Measurements from ENCODE around the gene MTURN.

The MTURN gene

DNA sequence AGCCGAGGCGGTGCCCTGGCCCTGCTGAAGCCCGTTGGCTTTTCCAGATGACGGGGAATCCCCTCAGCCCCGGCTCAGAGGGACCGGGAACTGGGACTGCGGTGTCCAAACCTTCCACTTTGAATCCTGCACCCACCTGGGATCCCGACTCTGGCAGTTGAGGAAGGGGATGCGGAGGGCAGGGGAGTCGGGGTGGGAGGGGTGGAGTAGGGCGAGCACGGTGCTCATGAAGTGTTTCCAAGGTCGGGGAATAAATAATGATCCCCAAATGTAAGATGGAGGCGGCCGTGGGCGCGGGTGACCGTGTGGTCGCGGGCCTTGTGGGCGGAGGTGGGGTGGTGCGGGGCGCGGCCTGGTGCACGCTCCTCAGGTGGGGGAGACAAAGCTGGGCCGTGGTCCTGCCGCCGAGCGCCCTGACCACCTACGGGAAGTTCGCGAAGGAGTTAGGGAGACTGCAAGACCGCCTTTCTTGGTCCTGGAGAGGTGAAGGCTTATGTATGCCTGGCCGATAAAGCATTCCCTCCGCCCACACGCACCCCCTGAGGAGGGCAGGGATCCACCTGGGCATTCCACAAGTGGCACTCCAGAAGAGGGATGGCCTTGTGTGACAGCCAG is 1.4 kb downstream of the MTURN start:
- DNase-seq (ENCODE audit: low read depth in 2 of 2), result no peak

DNA sequence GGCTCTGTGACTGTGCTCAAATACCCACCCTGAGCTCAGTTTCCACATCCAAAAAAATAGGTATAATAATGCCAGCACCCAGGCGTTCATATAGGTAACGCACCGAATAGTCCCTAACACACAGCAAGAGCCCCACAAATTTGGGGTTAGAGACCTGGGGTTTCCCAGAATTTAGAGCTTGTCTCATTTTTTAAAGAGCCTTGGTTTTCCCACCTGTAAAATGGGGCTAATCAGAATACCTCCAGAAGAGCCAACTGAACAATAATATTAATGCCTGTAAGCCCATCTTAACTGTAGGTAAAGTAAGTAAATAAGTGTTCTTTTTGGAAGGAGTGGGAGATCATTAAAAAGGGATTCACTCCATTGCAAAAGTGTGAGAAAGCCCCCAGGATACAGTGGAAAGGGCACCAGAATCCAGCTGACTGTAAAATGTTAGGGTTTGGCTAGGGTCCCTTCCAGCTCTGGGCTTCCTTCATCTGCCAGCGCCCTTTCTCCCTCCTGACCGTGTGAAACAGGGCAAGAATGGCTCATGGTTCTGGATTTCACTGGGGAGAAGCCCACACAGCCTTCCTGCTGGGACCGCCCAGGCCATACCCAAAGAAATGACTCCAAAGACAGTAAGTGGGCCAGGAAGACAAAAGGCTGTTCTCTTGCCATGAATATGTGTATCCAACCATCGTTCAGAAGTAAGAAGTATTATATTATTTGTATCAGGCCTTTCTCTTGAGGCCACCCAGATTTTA is 2.1 kb downstream of the MTURN start:
- no peak for DNase-seq (ENCODE audit: low read depth in 2 of 2)

DNA sequence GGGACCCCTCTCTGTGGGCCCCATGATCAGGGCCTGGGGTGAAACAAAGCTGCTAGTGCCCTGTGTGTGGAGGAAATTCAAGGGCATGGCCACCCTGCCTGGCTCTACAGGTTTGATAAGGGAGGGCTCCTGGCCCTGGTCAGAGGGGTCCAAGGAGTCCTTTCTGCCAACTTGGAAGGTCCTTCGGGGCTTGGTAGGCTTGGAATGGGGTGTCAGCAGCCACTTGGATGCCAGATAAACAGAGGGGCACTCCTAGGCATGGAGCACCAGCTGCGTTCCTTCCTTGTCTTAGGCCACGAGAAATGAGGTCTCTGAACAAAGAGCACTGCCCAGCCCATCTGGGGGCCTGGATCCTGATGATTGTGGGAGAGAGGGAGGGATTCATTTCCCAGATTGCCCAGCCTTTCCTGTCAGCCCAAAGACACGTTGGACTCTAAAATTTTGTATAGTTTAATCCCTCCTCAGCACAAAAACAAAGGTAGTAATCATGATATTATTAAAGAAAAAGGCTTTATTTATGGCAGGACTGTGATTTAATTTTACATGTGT is 5.1 kb downstream of the MTURN start:
- DNase-seq (ENCODE audit: low read depth in 2 of 2), result no peak

DNA sequence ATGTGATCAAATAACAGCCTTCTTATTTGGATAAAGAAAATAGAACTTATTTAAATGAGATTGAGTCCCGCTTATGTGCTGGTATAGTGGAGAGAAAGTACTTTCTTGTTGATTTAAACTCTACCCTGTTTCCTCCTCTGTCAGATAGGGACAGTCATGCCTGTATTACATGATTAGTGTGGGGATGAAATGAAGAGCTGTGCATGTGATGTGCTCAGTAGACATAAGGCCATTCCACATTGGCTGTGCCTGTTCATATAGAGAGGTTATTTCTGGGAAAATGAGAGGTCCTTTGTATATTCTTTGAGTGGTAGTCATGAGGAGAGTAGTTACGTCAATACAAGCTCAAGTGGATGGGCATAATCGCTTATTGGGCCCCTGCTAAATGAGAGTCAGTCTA is 5.7 kb downstream of the MTURN start:
- DNase-seq (ENCODE audit: low read depth in 2 of 2), result no peak

DNA sequence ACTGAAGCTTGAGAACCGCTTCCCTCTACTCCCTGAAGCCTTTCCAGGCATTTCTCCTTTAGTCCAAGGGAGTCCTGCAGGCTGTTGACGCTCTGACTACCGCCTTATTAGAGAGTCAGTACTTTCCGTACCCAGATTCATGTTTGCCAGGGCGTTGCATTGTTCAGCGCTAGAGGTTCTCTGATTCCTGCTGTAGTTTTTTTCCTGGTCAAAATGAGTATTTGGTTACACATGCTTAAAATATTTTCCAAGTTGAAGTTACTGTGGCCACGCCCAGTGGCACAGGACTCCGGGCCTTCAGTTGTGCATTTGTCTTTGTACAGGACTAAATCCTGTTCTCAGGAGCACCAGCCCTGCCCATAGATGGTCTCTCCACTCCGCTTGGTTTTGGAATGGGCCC is 7.9 kb downstream of the MTURN start:
- DNase-seq (ENCODE audit: low read depth in 2 of 2), result no peak

DNA sequence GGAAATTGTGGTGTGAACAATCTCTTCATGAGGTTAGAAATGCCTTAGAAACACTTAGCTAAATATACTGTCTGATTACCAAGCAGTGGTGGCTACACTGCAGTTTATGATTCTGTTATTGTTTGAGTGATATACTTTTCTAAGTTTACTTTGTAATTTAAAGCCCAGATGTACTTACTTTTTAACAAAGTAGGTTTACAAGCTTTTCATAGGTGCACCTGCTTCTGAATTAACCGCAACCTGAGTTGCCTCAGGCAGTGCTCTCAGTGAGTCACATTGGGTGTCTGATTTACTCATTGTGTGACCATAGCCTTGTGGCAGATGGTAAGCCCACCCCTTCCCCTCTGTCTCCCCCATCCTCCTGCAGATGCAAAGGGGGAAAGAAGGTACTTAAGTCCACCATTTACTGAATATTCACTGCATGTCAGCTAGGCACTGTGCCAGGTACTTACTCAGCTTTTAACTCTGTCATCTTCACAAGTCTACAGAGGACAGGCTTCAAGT is 9.0 kb downstream of the MTURN start:
- no peak for DNase-seq (ENCODE audit: low read depth in 2 of 2)

DNA sequence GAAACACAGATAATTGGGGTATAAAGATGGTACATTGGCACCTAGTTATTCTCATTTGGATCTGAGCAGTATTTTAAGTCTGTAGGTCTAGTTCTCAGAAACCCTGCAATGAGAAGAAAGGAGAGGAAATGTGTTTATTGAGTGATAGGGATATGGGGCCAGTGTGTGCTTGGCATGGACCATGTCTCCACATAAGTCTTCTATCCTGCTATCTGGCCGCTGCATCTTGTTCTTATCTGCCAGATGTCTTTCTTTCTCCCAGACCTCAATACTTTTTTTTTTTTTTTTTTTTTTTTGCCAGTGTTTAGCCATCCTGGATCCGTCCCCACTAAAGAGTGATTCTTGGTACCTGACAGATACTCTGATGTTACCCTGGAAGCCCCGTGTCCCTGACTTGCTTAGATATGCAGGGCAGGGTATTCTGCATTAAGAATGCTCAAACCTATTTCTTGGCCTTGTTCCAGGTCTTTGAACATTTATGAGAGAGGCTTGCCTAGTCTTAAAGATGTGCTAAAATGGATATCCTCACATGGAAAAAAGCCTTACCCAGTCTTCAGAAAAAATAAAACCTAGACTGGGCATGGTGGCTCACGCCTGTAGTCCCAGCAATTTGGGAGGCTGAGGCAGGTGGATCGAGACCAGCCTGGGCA is 10.0 kb downstream of the MTURN start:
- no peak for DNase-seq (ENCODE audit: low read depth in 2 of 2)

DNA sequence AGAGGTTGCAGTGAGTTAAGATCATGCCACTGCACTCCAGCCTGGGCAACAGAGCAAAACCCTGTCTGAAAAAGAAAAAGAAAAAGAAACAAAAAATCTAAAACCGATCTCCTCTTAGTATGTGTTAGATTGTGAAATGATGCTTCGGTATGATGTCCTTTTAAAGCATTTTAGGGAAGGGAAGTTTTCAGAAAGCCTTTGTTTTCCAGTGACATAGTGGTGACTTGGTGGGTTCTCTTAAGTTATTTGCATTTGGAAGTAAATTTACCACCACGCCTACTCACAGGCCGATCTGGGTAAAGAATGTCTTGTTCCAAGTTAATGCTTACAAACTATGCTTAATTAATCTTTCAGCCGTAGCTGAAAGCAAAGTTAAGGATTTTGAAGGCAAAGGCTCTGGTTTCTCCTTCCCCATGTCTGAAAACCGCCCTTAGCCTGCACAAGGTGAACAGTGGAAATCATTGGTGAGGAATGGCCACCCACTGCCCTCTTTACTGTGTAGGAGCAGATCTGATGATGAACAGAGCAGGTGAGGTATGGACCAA is 10.7 kb downstream of the MTURN start:
- DNase-seq (ENCODE audit: low read depth in 2 of 2), result no peak

DNA sequence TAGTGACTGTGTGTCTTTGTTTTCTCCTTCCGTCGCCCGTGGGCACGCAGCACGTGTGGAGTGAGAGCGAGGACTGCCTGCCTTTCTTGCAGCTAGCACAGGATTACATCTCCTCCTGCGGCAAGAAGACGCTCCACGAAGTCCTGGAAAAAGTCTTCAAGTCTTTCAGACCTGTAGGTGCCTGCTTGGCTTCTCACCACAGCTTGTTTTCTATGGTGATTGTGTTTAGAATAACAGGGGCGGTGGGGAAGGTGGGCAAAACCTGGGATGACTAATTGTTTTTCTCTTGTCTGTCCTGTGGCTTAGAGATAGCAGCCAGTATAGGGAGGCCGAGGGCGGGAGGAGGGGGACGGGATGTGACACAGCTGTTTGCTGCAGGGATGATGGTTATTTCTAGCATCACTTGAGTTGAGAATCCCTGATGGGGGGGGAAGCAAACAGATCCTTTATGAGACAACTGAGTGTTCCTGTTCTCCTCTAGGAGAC is 11.4 kb downstream of the MTURN start:
- no peak for DNase-seq (ENCODE audit: low read depth in 2 of 2)

DNA sequence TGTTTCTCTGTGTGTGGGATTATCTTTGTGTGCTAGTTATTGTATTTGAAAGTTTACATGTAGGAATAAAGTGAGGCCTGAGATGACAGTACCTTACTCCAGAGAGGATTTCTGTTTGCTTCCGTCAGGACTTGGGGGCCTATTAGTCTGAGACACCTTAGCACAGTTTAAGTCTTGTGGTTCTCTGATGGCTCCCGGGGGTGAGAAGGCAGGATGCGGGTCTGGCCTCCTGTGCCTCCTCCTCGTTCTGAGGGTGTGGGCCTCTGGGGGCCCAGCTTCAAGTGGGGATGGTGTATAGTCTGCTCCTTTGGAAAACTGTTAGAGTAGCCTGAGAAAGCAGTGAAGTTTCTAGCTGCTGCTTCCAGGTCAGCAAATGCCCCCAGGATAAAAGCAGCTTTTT is 12.4 kb downstream of the MTURN start:
- DNase-seq (ENCODE audit: low read depth in 2 of 2), result no peak

DNA sequence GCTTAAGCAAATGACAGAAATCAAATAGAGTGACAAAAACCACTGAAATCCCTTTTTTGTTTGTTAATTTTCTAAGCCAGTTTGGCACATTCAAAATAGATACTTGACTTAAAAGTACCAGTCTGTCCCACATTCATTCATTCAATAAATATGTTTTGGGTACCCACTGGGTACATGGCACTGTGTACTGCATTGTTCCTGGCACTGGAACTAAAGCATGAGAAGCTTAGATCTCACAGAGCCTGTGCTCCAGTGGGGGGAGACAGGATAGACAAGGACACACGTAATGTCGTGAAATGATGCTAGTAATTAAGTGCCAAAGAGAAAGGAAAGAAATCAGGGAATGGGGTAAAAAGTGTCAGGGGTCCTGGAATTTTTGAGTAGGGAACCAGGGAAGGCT is 13.0 kb downstream of the MTURN start:
- DNase-seq (ENCODE audit: low read depth in 2 of 2), result no peak

DNA sequence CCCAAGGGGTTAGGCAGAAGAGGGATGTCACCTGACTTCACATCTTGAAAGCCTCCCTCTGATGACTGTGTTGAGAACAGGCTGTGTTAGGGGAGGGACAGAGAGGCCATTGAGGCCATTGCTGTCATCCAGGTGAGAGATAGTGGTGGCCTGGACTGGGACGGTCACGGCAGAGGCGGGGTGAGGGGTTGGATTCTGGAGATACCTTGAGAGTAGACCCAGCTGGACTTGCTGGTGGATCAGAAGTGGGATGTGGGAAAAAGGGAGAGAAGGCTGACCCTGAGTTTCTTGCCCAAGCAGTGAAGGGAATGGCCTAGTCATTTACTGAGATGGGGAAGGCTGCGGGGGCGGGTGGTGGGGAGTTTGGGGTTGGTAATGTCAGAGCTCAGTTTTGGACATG is 13.6 kb downstream of the MTURN start:
- no peak for DNase-seq (ENCODE audit: low read depth in 2 of 2)

DNA sequence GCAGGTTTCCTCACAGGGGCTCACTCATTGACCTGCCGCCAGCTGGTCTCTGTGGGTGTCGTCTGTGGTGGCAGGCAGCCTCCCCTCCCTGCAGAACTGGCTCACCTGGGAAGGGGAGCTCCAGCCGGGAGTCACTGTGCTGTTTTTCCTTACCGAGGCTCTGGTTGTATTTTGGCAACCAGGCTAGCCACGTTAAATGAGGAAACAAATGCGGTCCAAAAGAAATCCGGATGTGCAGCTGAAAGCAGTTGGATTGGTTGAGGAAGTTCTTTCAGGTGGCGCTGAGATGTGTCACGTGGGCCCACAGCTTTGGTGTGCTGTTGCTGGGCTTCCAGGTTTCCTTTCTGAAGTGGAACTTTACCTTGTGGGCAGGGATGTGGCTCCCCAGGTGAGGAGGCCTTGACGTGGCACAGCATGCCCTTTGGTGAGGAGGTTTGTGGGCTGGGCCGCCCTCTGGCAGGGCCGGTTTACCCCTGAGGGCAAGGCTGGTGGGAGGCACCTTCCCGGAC is 14.2 kb downstream of the MTURN start:
- no peak for DNase-seq (ENCODE audit: low read depth in 2 of 2)

DNA sequence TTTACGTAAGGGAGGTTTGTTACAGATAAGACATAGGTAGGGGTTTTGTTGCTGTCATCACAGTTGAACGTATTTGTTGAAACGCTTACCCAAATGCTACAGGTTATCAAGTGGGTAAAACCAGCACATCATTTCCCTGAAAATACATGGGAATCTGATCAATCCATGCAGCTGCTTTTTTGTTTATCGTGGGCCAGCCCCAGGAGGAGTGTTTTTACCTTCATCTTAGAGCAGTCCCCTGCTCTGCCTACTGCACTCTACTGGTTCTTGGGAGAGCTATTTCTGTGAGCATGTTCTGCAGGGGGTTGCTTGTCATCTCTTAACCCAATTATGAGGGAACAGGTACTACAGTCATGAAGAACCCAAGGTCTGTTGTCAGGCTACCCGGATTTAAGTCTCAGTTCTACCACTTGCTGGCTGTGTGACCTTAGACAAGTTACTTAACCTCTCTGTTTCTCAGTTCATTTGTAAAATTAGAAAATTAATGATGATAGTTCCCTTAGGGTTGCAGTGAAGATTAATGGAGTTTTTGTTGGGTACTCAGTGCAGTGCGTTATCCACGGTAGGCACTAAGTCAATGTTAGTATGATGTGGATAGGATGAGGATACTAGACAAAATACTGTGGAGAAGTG is 15.0 kb downstream of the MTURN start:
- DNase-seq (ENCODE audit: low read depth in 2 of 2), result no peak

DNA sequence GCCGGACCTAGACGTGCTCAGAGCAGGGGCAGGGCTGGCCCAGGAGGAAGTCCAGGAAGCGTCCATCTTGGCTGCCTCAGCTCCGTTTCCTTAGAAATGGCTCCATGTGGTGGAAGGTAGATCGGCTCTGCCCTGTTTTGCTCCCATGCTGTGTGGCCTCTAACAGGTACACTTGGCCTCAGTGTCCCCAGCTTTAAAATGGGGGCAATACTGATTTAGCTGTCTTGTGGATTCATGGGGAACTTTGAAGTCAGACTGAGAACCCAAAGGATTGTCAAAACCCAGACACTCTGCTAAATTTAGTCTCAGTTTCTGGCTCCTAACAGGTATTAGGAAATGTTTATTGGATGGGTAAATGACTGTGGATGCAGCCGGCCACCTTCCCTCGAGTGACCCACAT is 15.9 kb downstream of the MTURN start:
- DNase-seq (ENCODE audit: low read depth in 2 of 2), result no peak

DNA sequence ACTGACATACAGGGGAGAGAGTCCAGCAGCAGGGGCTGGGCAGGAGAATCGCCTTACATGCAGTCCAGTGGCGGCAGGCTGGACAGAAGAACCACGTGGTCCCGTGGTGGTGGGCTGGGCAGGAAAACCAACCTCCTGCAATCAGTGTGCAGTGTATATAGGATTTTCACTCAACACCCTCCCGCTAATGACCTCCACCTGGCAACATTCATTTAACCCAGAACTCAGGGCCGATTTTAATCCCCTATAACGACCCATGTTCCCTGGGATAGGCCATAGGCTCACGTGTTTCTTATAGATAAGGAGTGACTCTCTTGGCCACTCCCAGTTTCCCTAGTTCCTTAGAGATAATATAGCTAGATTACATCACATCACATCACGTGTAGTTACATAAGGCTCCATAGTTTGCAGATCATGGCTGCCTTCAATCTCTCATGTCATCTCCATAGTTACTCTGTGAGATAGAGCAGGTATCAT is 19.4 kb downstream of the MTURN start:
- DNase-seq (ENCODE audit: low read depth in 2 of 2), result no peak

DNA sequence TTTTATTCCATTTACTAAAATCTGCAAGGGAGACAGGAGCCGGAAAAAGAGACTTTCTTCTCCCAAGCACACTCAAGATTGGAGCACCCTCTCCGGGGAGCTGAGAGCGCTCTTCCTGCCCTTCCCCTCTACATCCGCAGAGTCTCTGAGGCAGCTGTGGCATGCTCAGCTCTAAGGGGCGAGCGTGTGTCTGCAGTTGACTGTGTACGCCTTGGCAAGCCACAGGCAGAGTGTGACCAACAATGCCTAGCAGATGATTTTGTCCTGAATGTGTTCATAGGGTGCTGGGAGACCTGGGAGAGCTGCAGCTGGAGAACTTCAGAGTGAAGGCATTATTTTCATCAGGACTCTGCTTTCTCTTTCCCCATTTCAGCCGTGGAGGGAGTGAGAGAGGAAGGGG is 20.7 kb downstream of the MTURN start:
- no peak for DNase-seq (ENCODE audit: low read depth in 2 of 2)

DNA sequence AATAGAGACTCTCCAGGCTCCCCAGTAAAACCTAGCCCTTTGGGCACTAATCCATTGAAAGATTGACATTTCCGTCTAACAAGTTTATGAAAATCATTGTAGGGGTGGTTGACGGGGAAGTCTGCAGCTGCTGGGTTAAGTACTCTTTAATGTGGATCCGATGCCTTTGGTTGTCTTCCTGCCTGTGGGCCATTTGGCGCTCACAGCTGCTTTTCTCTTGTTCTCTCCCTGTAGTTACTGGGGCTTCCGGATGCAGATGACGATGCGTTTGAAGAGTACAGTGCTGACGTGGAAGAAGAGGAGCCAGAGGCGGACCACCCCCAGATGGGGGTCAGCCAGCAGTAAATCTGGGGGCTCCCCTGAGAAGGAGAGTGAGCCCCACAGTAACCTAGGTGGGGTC is 22.4 kb downstream of the MTURN start:
- no peak for DNase-seq (ENCODE audit: low read depth in 2 of 2)

DNA sequence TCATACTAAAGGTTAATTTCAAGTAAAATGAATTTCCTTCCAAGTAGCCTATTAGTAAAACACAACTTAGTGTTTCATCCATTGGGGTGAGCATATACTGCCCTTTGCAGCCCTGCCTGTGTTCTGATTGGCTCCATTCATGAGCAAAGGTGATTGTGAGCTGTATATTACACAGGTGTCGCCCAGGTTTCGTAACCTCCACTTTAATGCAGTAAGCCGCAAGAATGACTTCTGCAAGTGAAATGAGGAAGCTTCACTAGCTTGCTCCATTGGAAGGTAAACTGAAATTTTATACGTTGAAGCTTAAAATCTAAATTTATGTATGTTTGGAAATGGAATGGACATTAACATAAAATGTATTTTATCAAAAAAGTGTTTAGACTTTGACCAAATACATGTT is 24.4 kb downstream of the MTURN start:
- DNase-seq (ENCODE audit: low read depth in 2 of 2), result no peak

DNA sequence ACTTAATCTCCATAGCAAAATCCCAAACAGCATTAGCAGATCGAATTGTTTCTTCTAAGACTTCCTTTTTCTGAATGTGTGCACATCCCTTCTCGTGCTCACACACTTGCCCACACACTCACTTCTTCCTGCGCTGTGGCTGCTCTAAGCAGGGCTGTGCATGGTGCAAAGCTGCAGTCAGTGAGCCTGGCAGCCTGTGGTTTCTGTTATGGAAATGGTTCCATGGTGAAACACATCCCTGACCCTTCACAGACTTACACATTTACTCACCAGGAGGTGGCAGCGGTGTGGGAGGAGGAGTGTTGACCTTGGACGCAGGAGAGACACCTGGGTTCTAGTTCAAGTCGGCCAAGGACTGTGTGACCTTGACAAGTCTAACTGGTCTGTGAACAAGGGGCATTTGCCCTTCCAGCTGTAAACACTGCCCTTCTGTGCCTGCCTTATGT is 24.9 kb downstream of the MTURN start:
- DNase-seq (ENCODE audit: low read depth in 2 of 2), result no peak

DNA sequence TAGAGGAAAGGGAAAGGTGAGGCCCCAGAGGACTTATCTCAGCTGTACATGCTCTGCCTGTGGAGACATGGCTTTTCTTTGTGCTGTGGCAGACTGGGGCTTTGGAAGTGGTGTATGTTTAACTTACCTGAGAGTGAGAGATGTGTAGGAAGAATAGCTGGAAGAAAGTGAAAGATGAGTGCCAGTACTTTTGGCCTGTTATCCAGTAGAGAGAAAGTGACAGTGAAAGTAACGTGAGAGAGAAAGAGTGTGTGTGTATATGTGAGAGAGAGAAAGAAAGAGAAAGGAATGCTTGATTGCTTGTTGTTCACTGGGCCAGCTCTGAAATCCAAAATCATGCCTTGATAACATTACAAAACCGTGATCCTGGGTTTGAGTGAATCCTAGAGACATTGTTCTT is 25.5 kb downstream of the MTURN start:
- no peak for DNase-seq (ENCODE audit: low read depth in 2 of 2)

All from stimulated activated CD4-positive, alpha-beta T cell treated with anti-CD3 and anti-CD28 coated beads, Interleukin-12 subunit alpha, Interleukin-12 subunit beta, amount 100 ng/mL, for 24 hours (primary cell).